Left ventricle myocardium inferior (tissue), 1 donor: ENCODE data around the gene S100A9. TPM values are rescaled to one million over a fixed set of nuclear protein-coding genes. Genes with fewer than 3 reads are reported as not detected.

Experiments
- DNase-seq: peaks from one replicate; pipeline ENCODE4 v3.0.0-alpha.2; 2020
- H3K27ac ChIP-seq: fragments of 200-600 bp; replicated peaks from 2 replicates; pipeline ENCODE4 v1.8.0; 2021
- H3K27me3 ChIP-seq: fragments of 200-600 bp; 2 replicates; pipeline ENCODE4 v1.8.0; 2021; ENCODE audit warnings: low read depth
- H3K36me3 ChIP-seq: fragments of 200-600 bp; 2 replicates; pipeline ENCODE4 v1.8.0; 2021
- H3K4me1 ChIP-seq: fragments of 200-600 bp; 2 replicates; pipeline ENCODE4 v1.8.0; 2021
- H3K4me3 ChIP-seq: fragments of 200-600 bp; 2 replicates; pipeline ENCODE4 v1.8.0; 2021; ENCODE audit warnings: mild to moderate bottlenecking, moderate library complexity
- H3K9me3 ChIP-seq: fragments of 200-600 bp; replicated peaks from 2 replicates; pipeline ENCODE4 v1.8.0; 2021
- intact Hi-C: fragments of 100-400 bp; cut with micrococcal nuclease; formaldehyde crosslinking; loops from one replicate; pipeline ENCODE4 v1.11.0; 2022
- total RNA-seq: library from RNA; stranded (reverse); fragmentation: NEBNext Ultra II Directional; extraction: Animal tissue kit (Norgen Biotek cat#: 25700); gene quantifications from one replicate; pipeline ENCODE4 v1.2.1, GENCODE V29; 2021
- TF ChIP-seq, protein P1 (sequence below): fragments of 200-600 bp; IDR thresholded peaks from 2 replicates; pipeline ENCODE4 v1.8.0; 2021; ENCODE audit warnings: antibody characterized with exemption, mild to moderate bottlenecking, borderline replicate concordance
- donor health status: DM: no; HTN: yes; CAD: no; lungs with severe emphysema.

The S100A9 gene
- total RNA-seq, 1 donor from 2014 or later = 62.2 TPM

DNA sequence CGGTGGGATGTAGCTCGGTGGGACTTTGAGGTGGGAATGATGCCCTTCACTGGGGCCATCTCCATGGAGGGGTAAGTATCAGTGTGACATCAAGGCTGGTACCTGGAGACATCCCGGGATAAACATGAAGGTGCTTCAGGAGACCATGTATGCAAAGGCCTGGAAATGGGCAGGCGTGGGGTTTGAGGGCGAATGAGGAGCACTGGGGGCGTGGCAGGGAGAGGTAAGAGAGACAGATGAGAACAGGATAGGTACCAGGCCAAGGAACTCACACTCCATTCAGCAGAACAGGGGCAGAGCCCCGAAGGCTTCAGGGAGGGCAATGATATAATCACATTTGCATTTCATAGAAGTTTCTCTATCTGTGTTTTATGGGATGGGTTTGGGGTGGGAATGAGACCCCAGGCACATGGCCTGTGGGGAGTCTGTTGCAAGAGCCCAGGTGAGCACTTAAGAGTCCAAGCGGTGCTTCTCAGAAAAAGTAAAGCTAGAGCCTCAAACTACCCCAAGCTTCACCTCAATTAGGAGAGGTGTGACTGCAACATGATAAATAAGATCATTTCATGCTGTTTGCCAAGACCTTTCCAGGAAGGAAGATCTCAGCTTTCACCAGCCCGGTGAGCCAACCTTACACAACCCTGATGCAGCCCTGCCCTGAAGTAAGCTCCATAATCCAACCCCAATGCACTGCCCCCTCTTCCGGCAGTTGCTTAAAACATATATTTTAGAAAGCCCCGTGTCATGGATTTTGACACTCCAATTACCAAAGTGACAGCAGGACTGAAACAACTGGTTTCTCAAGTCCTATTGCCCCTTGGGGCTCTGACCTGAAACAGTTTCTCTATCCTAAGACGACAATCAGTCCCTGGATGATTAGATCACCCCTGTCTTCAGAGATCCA lies 7.4 kb downstream of the S100A9 start:
- DNase-seq = no peak
- Histone ChIP-seq H3K4me1 (peaks cover 14% of the 10 kb centered on the region), H3K4me3 (no peak overlapping the region), H3K27me3 (peaks cover 25% of the 10 kb centered on the region), H3K36me3 (no peaks in the 10 kb centered on the region), H3K27ac (no peak overlapping the region), H3K9me3 (no peaks in the 10 kb centered on the region)
- TF ChIP-seq, protein P1, sequence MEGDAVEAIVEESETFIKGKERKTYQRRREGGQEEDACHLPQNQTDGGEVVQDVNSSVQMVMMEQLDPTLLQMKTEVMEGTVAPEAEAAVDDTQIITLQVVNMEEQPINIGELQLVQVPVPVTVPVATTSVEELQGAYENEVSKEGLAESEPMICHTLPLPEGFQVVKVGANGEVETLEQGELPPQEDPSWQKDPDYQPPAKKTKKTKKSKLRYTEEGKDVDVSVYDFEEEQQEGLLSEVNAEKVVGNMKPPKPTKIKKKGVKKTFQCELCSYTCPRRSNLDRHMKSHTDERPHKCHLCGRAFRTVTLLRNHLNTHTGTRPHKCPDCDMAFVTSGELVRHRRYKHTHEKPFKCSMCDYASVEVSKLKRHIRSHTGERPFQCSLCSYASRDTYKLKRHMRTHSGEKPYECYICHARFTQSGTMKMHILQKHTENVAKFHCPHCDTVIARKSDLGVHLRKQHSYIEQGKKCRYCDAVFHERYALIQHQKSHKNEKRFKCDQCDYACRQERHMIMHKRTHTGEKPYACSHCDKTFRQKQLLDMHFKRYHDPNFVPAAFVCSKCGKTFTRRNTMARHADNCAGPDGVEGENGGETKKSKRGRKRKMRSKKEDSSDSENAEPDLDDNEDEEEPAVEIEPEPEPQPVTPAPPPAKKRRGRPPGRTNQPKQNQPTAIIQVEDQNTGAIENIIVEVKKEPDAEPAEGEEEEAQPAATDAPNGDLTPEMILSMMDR = no peak
- intact Hi-C loops = no loop called here

GRCh38 chr1:153365696-153366095 lies 8.0 kb downstream of the S100A9 start:
- TF ChIP-seq, protein P1 = no peak
- Histone ChIP-seq H3K36me3 (no peaks in the 10 kb centered on the region), H3K9me3 (no peaks in the 10 kb centered on the region), H3K27ac (no peak overlapping the region), H3K4me3 (no peak overlapping the region), H3K27me3 (peaks cover 25% of the 10 kb centered on the region), H3K4me1 (peaks cover 7% of the 10 kb centered on the region)
- no peak for DNase-seq
- intact Hi-C loops = no loop called here

- Histone ChIP-seq H3K27me3 (peaks cover 25% of the 10 kb centered on the region), H3K27ac (no peak overlapping the region), H3K9me3 (no peaks in the 10 kb centered on the region), H3K4me1 (peaks cover 1% of the 10 kb centered on the region), H3K4me3 (no peak overlapping the region), H3K36me3 (no peaks in the 10 kb centered on the region)
- DNase-seq = no peak
- intact Hi-C loops = no loop called here
- TF ChIP-seq, protein P1 = no peak
Observed at GRCh38 chr1:153366261-153366660, 8.6 kb downstream of the S100A9 start.

DNA sequence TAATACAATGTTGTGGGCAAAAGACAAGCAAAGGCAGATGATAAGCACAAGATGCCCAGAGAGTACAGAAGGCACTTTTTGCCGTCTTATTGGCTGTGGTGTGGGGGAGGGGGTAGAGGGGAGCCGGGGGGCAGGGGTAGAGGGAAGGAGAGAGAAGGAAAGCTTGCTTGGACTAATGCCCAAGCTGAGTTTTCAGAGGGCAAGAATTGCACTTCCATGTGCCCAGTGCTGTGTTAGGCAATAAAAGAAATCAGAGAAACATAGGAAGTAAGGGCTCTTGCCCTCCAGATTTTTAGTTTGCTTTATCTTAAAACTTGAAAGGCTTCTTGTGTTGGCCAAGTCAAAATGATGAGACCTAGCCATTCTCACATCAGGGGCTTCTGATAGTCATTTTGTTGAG lies 9.4 kb downstream of the S100A9 start:
- Histone ChIP-seq H3K36me3 (no peaks in the 10 kb centered on the region), H3K4me1 (no peaks in the 10 kb centered on the region), H3K27ac (no peak overlapping the region), H3K9me3 (no peaks in the 10 kb centered on the region), H3K4me3 (no peak overlapping the region), H3K27me3 (peaks cover 25% of the 10 kb centered on the region)
- DNase-seq = no peak
- intact Hi-C loops = no loop called here
- TF ChIP-seq, protein P1 = no peak

- intact Hi-C loops = no loop called here
- no peak overlapping the region for H3K4me3 ChIP-seq
- H3K27ac ChIP-seq = no peak overlapping the region
- no peaks in the 10 kb centered on the region for H3K9me3 ChIP-seq
- H3K4me1 ChIP-seq = no peaks in the 10 kb centered on the region
- TF ChIP-seq, protein P1 = no peak
- no peak for DNase-seq
- peaks cover 33% of the 10 kb centered on the region for H3K27me3 ChIP-seq
- no peaks in the 10 kb centered on the region for H3K36me3 ChIP-seq
Observed at GRCh38 chr1:153368495-153368894, 10.8 kb downstream of the S100A9 start.
